GM10248 (cell line): ENCODE data around the gene HMG20A.

ENCODE experiments used
- CTCF ChIA-PET: fragments of 300-600 bp; sonication (Branson Sonifier 250); formaldehyde crosslinking; extraction: SDS; loops from one replicate; lab custom pipeline; 2021; ENCODE audit warnings: antibody characterized with exemption; lab: Yijun Ruan, JAX
- POLR2A ChIA-PET: fragments of 350-650 bp; sonication (Branson Sonifier 250); formaldehyde crosslinking; extraction: SDS; loops from one replicate; lab custom pipeline; 2020; ENCODE audit warnings: antibody characterized with exemption; lab: Yijun Ruan, JAX
- DNase-seq: peaks from one replicate; pipeline ENCODE4 v3.0.0; 2012; ENCODE audit errors: extremely low spot score
- TF ChIP-seq, protein P1 (sequence below): IDR thresholded peaks from 2 replicates; pipeline ENCODE4 v1.5.1; 2012; ENCODE audit warnings: mild to moderate bottlenecking, low read depth; ENCODE audit errors: extremely low read depth, missing control alignments, control extremely low read depth

HMG20A gene

DNA sequence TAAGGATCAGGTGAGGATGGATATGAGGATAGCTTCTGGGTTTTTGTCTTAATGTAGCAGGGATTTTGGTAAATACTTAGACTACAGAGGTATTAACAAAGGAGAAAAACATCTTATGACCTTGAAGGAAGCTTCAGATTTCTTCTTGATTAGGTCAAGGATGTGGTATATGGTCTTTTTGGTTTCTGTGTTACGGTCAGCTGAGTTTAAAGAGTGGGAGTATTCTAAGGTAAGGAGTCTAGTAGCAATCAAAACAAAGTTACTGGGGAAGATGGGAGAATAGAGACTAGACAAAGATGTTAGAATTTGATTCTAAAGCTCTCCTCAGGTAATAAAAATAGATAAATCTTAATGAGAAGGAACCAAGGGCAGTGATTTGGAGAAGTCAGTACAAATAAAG, 6.2 kb downstream of the HMG20A start:
- ChIA-PET CTCF (interaction anchor here (0.9 to 2.3 kb wide), 7 partner anchors 10 to 242 kb away, joined by 3 to 9 read pairs (median 3); no protein-coding TSS in a partner anchor), POLR2A (no interaction called here)
- DNase-seq: no peak
- TF ChIP-seq, protein P1, sequence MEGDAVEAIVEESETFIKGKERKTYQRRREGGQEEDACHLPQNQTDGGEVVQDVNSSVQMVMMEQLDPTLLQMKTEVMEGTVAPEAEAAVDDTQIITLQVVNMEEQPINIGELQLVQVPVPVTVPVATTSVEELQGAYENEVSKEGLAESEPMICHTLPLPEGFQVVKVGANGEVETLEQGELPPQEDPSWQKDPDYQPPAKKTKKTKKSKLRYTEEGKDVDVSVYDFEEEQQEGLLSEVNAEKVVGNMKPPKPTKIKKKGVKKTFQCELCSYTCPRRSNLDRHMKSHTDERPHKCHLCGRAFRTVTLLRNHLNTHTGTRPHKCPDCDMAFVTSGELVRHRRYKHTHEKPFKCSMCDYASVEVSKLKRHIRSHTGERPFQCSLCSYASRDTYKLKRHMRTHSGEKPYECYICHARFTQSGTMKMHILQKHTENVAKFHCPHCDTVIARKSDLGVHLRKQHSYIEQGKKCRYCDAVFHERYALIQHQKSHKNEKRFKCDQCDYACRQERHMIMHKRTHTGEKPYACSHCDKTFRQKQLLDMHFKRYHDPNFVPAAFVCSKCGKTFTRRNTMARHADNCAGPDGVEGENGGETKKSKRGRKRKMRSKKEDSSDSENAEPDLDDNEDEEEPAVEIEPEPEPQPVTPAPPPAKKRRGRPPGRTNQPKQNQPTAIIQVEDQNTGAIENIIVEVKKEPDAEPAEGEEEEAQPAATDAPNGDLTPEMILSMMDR: no peak

DNA sequence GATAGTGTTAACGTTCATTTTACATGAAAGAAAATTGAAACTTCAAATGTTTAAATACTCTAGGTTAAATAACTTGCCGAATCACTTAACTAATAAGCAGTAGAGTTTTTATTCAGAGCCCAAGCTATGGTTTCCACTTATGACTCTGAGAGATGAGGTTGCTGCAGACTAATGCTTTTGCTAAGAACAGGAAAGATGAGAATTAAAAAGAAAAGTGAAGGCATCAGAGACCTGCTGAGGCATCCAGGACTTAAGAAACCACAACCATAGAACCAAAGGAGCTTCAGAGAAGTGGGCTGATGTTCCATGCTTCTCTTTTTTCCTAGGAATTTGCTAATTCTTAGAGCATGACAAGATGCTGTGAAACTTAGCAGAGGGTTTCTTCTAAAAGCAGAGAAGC, 9.5 kb downstream of the HMG20A start:
- TF ChIP-seq, protein P1: no peak
- ChIA-PET POLR2A (no interaction called here), CTCF (interaction anchor here (0.7 to 1.3 kb wide), 4 partner anchors 9 to 24 kb away, joined by 3 to 5 read pairs (median 4); partner anchors contain the start of gene HMG20A)

DNA sequence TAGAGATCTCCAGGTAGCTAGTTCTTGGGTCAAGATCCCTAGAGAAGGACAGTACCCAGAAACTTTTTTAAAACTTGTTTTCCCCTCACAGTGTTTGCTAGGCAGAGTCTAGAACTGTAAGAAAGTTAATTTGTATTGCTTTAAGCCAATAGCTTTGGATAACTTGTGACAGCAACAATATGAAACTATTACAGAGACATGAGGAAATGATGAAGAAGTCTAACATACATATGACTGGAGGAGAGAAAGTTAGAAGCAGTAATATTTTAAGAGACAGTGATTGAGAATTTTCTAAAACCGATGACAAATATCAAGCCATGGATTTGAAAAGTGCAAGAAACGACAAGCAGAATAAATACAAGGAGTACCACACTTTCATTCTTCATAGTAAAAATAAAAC, 10.0 kb downstream of the HMG20A start:
- TF ChIP-seq, protein P1: no peak
- DNase-seq: no peak
- ChIA-PET POLR2A (no interaction called here), CTCF (interaction anchor here (0.7 to 1.3 kb wide), 4 partner anchors 9 to 25 kb away, joined by 3 to 5 read pairs (median 4); partner anchors contain the start of gene HMG20A)

More for the DNA sequence above, 9.5 kb downstream of the HMG20A start:
- peak; percentile 15 for DNase-seq

DNA sequence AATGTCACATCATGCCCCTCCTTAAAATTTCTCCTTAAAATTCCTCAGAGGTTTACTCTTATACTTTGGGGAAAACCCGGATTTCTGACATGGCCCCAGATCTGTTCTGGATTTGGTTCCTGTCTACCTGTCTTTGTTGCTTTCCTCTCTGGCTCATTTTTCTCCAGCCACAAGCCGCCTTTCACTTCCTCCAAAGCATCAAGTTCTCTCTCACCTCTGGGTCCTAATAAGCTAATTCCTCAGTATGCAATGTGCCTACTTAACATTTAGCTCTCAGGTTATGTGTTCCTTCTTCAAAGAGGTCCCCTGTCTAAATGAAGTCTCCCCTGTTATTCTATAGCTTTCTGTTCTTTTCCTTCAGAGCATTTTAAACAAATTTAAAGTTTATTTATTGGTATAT, 16.1 kb downstream of the HMG20A start:
- TF ChIP-seq, protein P1: no peak
- ChIA-PET CTCF (interaction anchor here (1.0 to 1.5 kb wide), 5 partner anchors 11 to 249 kb away, joined by 3 to 9 read pairs (median 4); no protein-coding TSS in a partner anchor), POLR2A (no interaction called here)
- no peak for DNase-seq

DNA sequence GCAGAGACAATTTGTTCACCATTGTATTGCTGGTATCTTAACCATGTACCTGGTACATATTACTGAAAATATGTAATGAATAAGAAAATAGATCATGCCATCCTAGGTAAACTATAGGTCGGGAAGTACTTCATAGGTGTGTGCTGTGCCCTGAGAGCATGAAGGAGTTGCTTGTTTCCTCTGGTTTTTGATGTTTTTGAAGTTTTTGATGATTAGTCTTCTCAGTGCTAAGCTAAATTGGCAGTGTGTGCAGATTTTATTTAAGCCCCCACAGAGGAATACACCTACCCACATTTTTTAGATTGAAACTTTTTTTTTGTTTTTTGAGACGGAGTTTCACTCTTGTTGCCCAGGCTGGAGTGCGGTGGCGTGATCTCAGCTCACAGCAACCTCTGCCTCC, 16.6 kb downstream of the HMG20A start:
- POLR2A ChIA-PET: no interaction called here
- CTCF ChIA-PET: interaction anchor here (1.0 to 1.5 kb wide), 5 partner anchors 11 to 250 kb away, joined by 3 to 9 read pairs (median 4); no protein-coding TSS in a partner anchor
- TF ChIP-seq, protein P1: no peak
- no peak for DNase-seq

DNA sequence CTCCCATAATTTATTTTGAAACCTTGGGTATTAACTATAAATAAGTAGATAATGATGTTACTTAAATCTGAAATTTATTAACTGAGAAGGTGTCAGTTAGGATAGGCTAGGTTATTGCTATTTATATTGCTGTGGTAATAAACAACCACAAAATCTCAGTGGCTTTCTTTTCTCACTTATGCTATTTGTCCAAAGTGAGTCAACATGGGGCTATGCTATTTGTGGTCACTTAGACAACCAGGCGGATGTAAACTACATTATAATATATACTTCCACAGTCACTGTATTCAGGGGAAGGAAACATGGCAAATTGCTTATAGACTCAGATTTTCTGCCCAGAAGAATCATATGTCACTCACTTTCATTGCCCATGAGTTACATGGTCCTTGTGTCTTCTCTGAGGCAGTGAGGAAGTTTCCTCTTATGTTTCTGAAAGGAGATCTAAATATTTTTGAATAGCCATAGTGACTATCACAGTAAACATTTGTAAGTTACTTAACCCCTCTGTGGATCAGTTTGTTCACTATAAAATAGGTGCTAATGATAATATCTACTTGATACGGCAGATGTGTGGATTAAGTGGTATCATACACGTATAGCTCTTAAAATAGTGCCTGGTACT, 19.8 kb downstream of the HMG20A start:
- DNase-seq: peak; percentile 26
- TF ChIP-seq, protein P1: no peak
- POLR2A ChIA-PET: no interaction called here
- CTCF ChIA-PET: interaction anchor here (1.0 kb wide), 1 partner anchor 7 kb away, joined by 3 read pairs; no protein-coding TSS in a partner anchor
